DMS114 treated with DMSO at 0.1 percent for 48 hours (cell line): ENCODE data around the gene AHCYL2.
A peak's percentile ranks its signal among the peaks of the same experiment; 100 is the strongest.
"Not testable (repeated sequence)": the region's sequence is repeated elsewhere in the genome, so short reads cannot be mapped to it uniquely, and the experiment has no call there.

ENCODE experiments used
- DNase-seq: peaks from one replicate; lab custom pipeline; 2025; ENCODE audit not compliant: unreplicated experiment; lab: John Stamatoyannopoulos, UW

Gene AHCYL2

GRCh38 chr7:129412501-129412900 lies 187.7 kb downstream of the AHCYL2 start:
- DNase-seq = no peak

DNA sequence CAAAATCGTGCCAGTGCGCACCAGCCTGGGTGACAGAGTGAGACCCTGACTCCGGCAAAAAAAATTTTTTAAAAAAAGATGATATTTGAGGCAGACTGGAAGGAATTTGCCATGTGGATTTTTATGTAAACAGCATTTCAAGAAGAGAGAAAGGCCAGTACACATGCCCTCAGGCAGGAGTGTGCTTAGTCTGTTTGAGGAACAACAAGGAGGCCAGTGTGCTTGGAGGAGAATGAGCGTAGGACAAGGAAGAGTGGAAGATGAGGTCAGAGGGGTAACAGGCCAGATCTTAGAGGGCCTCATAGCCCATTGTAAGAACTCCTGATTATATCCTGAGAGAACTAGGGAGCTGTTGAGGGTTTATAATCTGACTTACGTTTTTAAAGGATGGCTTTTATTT lies 192.2 kb downstream of the AHCYL2 start:
- no peak for DNase-seq

GRCh38 chr7:129421717-129422250 lies 197.0 kb downstream of the AHCYL2 start:
- DNase-seq = no peak

GRCh38 chr7:129422727-129423126 lies 197.9 kb downstream of the AHCYL2 start:
- DNase-seq = no peak

- no peak for DNase-seq
Observed at GRCh38 chr7:129423700-129424410, 199.0 kb downstream of the AHCYL2 start.

GRCh38 chr7:129426482-129426881 lies 201.7 kb downstream of the AHCYL2 start:
- DNase-seq = no peak

DNA sequence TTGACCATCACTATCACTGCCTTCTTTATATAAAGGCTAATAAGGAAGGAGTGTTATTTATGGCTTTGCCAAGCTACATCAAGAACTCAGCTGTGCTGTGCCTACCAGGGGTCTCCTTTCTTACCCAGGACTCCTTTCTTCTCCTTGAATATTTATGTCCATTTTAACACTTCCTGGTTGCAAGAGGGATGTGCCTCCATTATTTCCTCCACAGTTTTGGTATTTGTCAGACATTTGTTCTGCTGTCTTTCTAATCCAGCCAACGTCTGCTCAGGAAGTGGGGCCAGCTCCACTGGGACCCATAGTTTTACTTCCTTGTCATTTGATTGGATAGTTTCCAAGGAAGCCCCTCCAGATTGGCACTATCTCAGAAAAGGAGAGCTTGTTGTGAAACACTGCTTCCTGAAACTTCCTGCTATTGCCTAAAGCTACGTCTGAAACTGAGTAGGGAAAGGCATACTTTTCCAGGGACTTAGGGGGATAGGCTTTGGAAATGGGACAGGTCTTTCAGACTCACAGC lies 202.8 kb downstream of the AHCYL2 start:
- DNase-seq = no peak

GRCh38 chr7:129431911-129432643 lies 207.2 kb downstream of the AHCYL2 start:
- DNase-seq = no peak

DNA sequence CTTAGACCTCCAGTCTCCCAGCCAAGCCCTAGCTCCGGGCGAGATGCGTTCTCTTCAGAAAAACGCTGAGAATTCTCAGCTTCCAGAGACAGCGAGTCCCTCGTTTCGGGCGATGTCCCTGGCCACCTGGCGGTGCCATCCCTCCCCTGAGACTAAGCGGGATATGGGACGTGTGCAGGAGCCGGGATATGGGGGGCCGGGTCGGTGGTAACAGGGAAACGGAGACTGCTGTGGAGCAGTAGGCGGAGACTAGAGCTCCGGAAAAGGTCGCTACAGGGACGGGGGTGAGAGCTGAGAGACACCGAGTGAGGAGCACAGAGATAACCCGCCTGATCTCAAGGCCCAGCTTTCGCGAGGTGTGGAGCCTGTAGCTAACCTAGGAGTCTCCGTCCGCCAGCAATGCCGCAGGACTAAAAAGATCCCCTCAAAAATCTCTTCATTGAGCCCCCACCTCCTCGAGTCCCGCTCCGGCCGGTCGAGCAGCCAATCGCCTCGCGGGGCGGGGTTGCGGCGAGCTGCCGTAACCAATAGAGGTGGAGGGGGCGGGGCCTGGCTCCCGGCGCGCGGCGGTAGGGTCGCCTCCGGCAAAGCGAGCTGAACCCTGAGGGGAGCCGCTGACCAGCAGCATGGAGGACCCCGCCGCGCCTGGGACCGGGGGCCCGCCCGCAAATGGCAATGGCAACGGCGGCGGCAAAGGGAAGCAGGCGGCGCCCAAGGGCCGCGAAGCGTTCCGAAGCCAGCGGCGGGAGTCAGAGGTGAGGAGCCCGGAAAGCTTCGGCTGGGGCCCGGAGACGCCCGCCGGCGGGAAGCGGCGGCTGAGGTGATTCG lies 209.2 kb downstream of the AHCYL2 start, which contains the start of gene STRIP2:
Gene STRIP2, plus strand, starts transcription at position 586 of the 828 bp plus-strand sequence. Its CDS starts 41 bp downstream, at position 627.
- DNase-seq = peak; percentile 66

DNA sequence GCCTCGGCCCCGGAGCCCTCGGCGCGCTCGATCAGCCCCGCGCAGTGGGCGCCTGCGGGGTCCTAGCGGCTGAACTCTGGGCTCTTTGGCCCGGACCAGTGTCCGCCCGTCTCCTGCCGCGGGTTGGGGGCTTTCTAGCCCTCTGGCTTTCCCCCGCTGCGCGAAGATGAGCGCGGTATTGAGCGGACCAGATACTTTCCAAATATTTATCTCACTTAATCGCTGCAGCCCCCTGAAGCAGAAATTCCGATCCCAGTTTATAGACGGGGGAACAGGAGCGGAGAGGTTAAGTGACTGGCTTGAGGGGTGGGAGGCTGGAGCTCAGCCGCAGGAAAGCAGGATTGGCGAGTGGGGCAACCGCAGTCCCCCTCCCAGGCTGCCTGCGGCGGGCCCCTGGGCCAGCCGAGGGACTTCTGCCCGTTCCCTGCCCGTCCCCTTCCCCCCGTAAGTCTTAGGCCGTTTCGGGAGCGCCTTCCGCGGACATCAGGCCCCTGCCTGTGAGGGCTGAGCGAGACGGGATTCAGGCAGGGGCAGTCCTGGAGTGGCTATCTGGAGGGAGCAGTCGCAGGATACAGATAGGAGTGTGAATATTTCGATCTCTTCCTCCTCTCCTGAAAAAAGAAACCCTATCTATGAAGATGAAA lies 210.0 kb downstream of the AHCYL2 start:
- no peak for DNase-seq

DNA sequence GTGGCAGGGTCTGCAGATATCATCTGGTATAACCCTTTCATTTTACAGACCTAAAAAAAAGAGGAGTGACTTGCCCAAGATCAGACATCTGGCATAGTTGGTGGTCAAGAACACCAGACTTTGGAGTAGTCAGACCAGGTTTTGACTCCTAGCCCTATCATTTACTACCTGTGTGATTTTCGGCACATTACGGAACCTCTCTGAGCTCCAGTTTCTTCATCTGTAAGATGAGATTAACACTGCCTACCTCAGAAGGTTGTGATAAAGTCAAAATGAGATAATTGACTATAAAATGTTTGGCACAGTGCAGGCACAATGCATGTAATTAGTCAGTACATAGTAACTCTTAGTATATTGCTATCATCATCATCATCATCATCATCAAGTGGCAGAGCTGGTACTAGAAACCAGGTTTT lies 210.6 kb downstream of the AHCYL2 start:
- no peak for DNase-seq

GRCh38 chr7:129436335-129436923 lies 211.6 kb downstream of the AHCYL2 start:
- DNase-seq = no peak

GRCh38 chr7:129437190-129437589 lies 212.4 kb downstream of the AHCYL2 start:
- DNase-seq = no peak

GRCh38 chr7:129438281-129438838 lies 213.5 kb downstream of the AHCYL2 start:
- DNase-seq = no peak

- no peak for DNase-seq
Observed at GRCh38 chr7:129438839-129439651, 214.2 kb downstream of the AHCYL2 start.

- no peak for DNase-seq
Observed at GRCh38 chr7:129439963-129440625, 215.3 kb downstream of the AHCYL2 start.

DNA sequence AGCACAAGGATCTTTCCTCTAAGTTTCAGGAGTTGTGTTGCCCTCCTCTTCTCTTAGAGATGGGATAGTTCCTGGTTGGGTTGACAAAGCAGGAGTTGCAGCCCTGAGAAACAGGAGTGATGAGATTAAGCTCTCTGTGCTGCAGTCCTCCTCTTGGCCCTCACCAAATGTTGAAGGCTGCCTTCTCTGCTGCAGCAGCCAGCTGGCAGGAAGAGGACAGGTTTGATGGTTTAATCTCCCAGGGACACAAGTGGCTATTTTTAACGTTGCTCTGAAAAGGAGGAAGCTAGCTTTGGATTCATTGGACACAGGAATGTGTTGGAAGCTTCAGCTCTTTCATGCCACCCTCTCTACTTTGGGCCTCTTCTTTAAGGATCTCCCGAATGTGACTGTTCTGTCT lies 218.8 kb downstream of the AHCYL2 start:
- no peak for DNase-seq

DNA sequence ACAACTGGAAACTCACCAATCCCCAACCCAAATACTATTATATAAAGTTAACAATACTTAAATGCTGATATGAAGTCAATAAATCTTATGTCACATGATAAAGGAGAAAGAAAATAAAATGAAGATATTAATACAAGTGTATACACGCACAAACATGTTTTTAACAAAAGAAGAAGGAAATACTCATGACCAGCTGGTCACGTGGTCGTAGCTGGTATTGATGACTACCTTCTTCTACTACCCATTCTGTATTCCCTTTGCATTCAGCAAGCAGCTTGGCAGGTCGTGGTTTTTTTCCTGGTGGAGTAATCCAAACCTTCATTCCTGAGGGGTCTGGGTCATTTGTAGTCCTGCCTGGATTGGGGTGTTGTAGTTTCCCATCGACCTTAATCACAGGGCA lies 219.9 kb downstream of the AHCYL2 start:
- DNase-seq = not testable (repeated sequence)
